ENCODE results near the gene SBF1. TPM values are rescaled to one million over a fixed set of nuclear protein-coding genes. Genes with fewer than 3 reads are reported as not detected.
A peak's percentile ranks its signal among the peaks of the same experiment; 100 is the strongest.

SBF1 gene
- total and polyA plus RNA-seq, 2 donors (not counting 1 experiment from before 2014, with no cell fraction given): 110 to 254 TPM

GRCh38 chr22:50459016-50459415, 15.8 kb downstream of the SBF1 start:
- ChIA-PET POLR2A (interaction anchor here (1.5 kb wide), 1 partner anchor 11 kb away, joined by 7 read pairs; no protein-coding TSS in a partner anchor), CTCF (interaction anchor here (0.6 to 5.2 kb wide), 2 partner anchors 11 to 39 kb away, joined by 3 to 40 read pairs; no protein-coding TSS in a partner anchor)
- no peak for ATAC-seq (ENCODE audit: low read depth)
- Mint-ChIP-seq H3K4me3 (no peak overlapping the region), H3K27me3 (no peaks in the 10 kb centered on the region), H3K9me3 (ENCODE audit: insufficient read depth) (no peaks in the 10 kb centered on the region), H3K27ac (no peak overlapping the region), H3K4me1 (no peaks in the 10 kb centered on the region)
- H3K4me1 ChIP-seq (ENCODE audit: control insufficient read depth in 2 of 2, insufficient read depth in 2 of 2, low read length in 2 of 2): no peaks in the 10 kb centered on the region
- H3K27ac ChIP-seq (ENCODE audit: low read length in 2 of 2): no peak overlapping the region
- intact Hi-C loops (cut with micrococcal nuclease): no loop called here
- H3K4me3 ChIP-seq (ENCODE audit: control extremely low read depth in 1 of 5, extremely low read depth in 1 of 5, insufficient read depth in 1 of 5, low read depth in 2 of 5, low read length in 4 of 5): no peak overlapping the region
- whole genome bisulfite sequencing (ENCODE audit: insufficient coverage): 95% methylated on average over 22 of the region's 22 CpGs
- H3K4me2 ChIP-seq (replicated peaks; ENCODE audit: low read depth, low read length, poor library complexity, severe bottlenecking): no peak overlapping the region
- H3K9me3 ChIP-seq (ENCODE audit: control extremely low read depth in 1 of 3, control insufficient read depth in 2 of 3, insufficient read depth in 1 of 3, low read length in 2 of 3): peaks cover 0 to 4% (median 0%) of the 10 kb centered on the region in 3 donors
- DNase-seq: no peak
- no peak for TF ChIP-seq CTCF (IDR thresholded peaks at IDR 0.05)
- TF ChIP-seq EZH2 (IDR thresholded peaks at IDR 0.05; ENCODE audit: borderline replicate concordance, insufficient read depth, low read depth, low read length, poor library complexity, severe bottlenecking): no peak
- H3K27me3 ChIP-seq (replicated peaks in 1 of 4; ENCODE audit: control extremely low read depth in 1 of 4, control insufficient read depth in 3 of 4, insufficient read depth in 4 of 4, low read length in 3 of 4): no peaks in the 10 kb centered on the region
- peaks cover 0 to 86% of the 10 kb centered on the region in 2 experiments for H3K36me3 ChIP-seq (replicated peaks in 1 of 2; ENCODE audit: control extremely low read depth in 1 of 2, control insufficient read depth in 1 of 2, extremely low read depth in 1 of 2, insufficient read depth in 2 of 2, low read length in 1 of 2)
- H2AFZ ChIP-seq (ENCODE audit: insufficient read depth, low read depth, low read length, poor library complexity, severe bottlenecking): no peak overlapping the region
- H3K9ac ChIP-seq (ENCODE audit: low read length): no peak overlapping the region
- peaks cover 14% of the 10 kb centered on the region for H4K20me1 ChIP-seq (ENCODE audit: control insufficient read depth, insufficient read depth, low read length, poor library complexity, severe bottlenecking)
- H3K79me2 ChIP-seq (ENCODE audit: control insufficient read depth, insufficient read depth, low read length): no peaks in the 10 kb centered on the region

GRCh38 chr22:50456466-50457234, 18.2 kb downstream of the SBF1 start:
- DNase-seq (no peak), ATAC-seq (ENCODE audit: low read depth) (no peak)
- Histone ChIP-seq H3K9ac (ENCODE audit: low read length) (no peak overlapping the region), H3K27me3 (replicated peaks in 1 of 4; ENCODE audit: control extremely low read depth in 1 of 4, control insufficient read depth in 3 of 4, insufficient read depth in 4 of 4, low read length in 3 of 4) (no peaks in the 10 kb centered on the region), H2AFZ (ENCODE audit: insufficient read depth, low read depth, low read length, poor library complexity, severe bottlenecking) (no peak overlapping the region), H3K27ac (ENCODE audit: low read length in 2 of 2) (no peak overlapping the region), H3K4me2 (replicated peaks; ENCODE audit: low read depth, low read length, poor library complexity, severe bottlenecking) (no peak overlapping the region), H3K4me1 (ENCODE audit: control insufficient read depth in 2 of 2, insufficient read depth in 2 of 2, low read length in 2 of 2) (no peaks in the 10 kb centered on the region), H3K79me2 (ENCODE audit: control insufficient read depth, insufficient read depth, low read length) (no peaks in the 10 kb centered on the region), H3K9me3 (ENCODE audit: control extremely low read depth in 1 of 3, control insufficient read depth in 2 of 3, insufficient read depth in 1 of 3, low read length in 2 of 3) (peaks cover 0 to 4% (median 0%) of the 10 kb centered on the region in 3 donors), H3K4me3 (ENCODE audit: control extremely low read depth in 1 of 5, extremely low read depth in 1 of 5, insufficient read depth in 1 of 5, low read depth in 2 of 5, low read length in 4 of 5) (no peak overlapping the region), H4K20me1 (ENCODE audit: control insufficient read depth, insufficient read depth, low read length, poor library complexity, severe bottlenecking) (peaks cover 9% of the 10 kb centered on the region), H3K36me3 (replicated peaks in 1 of 2; ENCODE audit: control extremely low read depth in 1 of 2, control insufficient read depth in 1 of 2, extremely low read depth in 1 of 2, insufficient read depth in 2 of 2, low read length in 1 of 2) (peaks cover 0 to 76% of the 10 kb centered on the region in 2 experiments)
- intact Hi-C loops (cut with micrococcal nuclease): loop anchor here (1.0 kb wide), 1 partner anchor 42 kb away; no protein-coding TSS in a partner anchor
- 94% methylated on average over 33 of the region's 34 CpGs for WGBS (ENCODE audit: insufficient coverage)
- Mint-ChIP-seq H3K9me3 (ENCODE audit: insufficient read depth) (no peaks in the 10 kb centered on the region), H3K27ac (peak overlapping the region; percentile 59), H3K4me3 (no peak overlapping the region), H3K4me1 (no peaks in the 10 kb centered on the region), H3K27me3 (no peaks in the 10 kb centered on the region)
- POLR2A ChIA-PET: no interaction called here
- CTCF ChIA-PET: interaction anchor here (0.5 to 5.2 kb wide), 4 partner anchors 12 to 164 kb away, joined by 3 to 40 read pairs (median 4); no protein-coding TSS in a partner anchor
- no peak for TF ChIP-seq EZH2 (IDR thresholded peaks at IDR 0.05; ENCODE audit: borderline replicate concordance, insufficient read depth, low read depth, low read length, poor library complexity, severe bottlenecking)
- peak; percentile 35 for TF ChIP-seq CTCF (IDR thresholded peaks at IDR 0.05)

Measured in B cell (primary cell).